ENCODE results near the gene WDR45. TPM values are rescaled to one million over a fixed set of nuclear protein-coding genes. Genes with fewer than 3 reads are reported as not detected.

The WDR45 gene
- total RNA-seq, 1 experiment from 2014 or later: 31.8 TPM

DNA sequence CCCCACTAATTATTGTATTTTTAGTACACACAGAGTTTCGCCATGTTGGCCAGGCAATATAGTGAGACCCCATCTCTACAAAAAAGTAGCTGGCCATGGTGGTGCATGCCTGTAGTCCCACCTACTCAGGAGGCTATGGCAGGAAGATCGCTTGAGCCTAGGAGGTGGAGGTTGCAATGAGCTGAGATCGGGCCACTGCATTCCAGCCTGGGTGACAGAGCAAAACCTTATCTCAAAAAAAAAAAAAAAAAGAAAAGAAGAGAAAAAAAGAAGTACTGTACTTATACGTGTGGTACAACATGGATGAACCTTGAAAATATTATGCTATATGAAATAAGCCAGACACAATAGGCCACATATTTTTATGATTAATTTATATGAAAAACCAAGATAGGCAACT, 9.9 kb upstream of the WDR45 start:
- no TSS peak for BruUV-seq (replicated peaks)
- intact Hi-C loops (cut with micrococcal nuclease; ENCODE audit: unreplicated experiment): no loop called here

GRCh38 chrX:49082271-49082871, 2.7 kb upstream of the WDR45 start:
- Histone ChIP-seq H3K36me3 (ENCODE audit: insufficient read depth, low read length, poor library complexity, severe bottlenecking) (no peaks in the 10 kb centered on the region), H3K27ac (ENCODE audit: low read depth, low read length, poor library complexity, severe bottlenecking) (no peak overlapping the region), H3K9me3 (ENCODE audit: low read depth, low read length, poor library complexity, severe bottlenecking) (no peaks in the 10 kb centered on the region), H3K4me1 (ENCODE audit: insufficient read depth, low read length, poor library complexity, severe bottlenecking) (no peaks in the 10 kb centered on the region), H3K27me3 (replicated peaks; ENCODE audit: insufficient read depth, low read depth, low read length, poor library complexity) (no peaks in the 10 kb centered on the region), H3K4me3 (ENCODE audit: low read depth, low read length, poor library complexity, severe bottlenecking) (no peak overlapping the region)
- ChIA-PET CTCF (no interaction called here), POLR2A (ENCODE audit: low non-redundant PET) (no interaction called here)
- intact Hi-C loops (cut with micrococcal nuclease; ENCODE audit: unreplicated experiment): no loop called here
- TF ChIP-seq, protein P1, sequence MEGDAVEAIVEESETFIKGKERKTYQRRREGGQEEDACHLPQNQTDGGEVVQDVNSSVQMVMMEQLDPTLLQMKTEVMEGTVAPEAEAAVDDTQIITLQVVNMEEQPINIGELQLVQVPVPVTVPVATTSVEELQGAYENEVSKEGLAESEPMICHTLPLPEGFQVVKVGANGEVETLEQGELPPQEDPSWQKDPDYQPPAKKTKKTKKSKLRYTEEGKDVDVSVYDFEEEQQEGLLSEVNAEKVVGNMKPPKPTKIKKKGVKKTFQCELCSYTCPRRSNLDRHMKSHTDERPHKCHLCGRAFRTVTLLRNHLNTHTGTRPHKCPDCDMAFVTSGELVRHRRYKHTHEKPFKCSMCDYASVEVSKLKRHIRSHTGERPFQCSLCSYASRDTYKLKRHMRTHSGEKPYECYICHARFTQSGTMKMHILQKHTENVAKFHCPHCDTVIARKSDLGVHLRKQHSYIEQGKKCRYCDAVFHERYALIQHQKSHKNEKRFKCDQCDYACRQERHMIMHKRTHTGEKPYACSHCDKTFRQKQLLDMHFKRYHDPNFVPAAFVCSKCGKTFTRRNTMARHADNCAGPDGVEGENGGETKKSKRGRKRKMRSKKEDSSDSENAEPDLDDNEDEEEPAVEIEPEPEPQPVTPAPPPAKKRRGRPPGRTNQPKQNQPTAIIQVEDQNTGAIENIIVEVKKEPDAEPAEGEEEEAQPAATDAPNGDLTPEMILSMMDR (conservative IDR thresholded peaks at IDR 0.05; ENCODE audit: low read depth, low read length): no peak
- TF ChIP-seq EZH2 (IDR thresholded peaks at IDR 0.05; ENCODE audit: borderline replicate concordance, low read depth, low read length, poor library complexity, severe bottlenecking): no peak
- no TSS peak for BruUV-seq (replicated peaks)
- no peak for DNase-seq (ENCODE audit: low spot score)

More for the DNA sequence above, 9.9 kb upstream of the WDR45 start:
- H3K27ac ChIP-seq (ENCODE audit: low read depth, low read length, poor library complexity, severe bottlenecking): no peak overlapping the region
- no peaks in the 10 kb centered on the region for H3K9me3 ChIP-seq (ENCODE audit: low read depth, low read length, poor library complexity, severe bottlenecking)
- H3K36me3 ChIP-seq (ENCODE audit: insufficient read depth, low read length, poor library complexity, severe bottlenecking): no peaks in the 10 kb centered on the region
- no peaks in the 10 kb centered on the region for H3K27me3 ChIP-seq (replicated peaks; ENCODE audit: insufficient read depth, low read depth, low read length, poor library complexity)
- no peak overlapping the region for H3K4me3 ChIP-seq (ENCODE audit: low read depth, low read length, poor library complexity, severe bottlenecking)
- no peak for DNase-seq (ENCODE audit: low spot score)
- TF ChIP-seq, protein P1 (conservative IDR thresholded peaks at IDR 0.05; ENCODE audit: low read depth, low read length): no peak
- no peak for TF ChIP-seq EZH2 (IDR thresholded peaks at IDR 0.05; ENCODE audit: borderline replicate concordance, low read depth, low read length, poor library complexity, severe bottlenecking)
- POLR2A ChIA-PET (ENCODE audit: low non-redundant PET): no interaction called here
- CTCF ChIA-PET: no interaction called here
- H3K4me1 ChIP-seq (ENCODE audit: insufficient read depth, low read length, poor library complexity, severe bottlenecking): no peaks in the 10 kb centered on the region

- Histone ChIP-seq H3K9me3 (ENCODE audit: low read depth, low read length, poor library complexity, severe bottlenecking) (no peaks in the 10 kb centered on the region), H3K4me3 (ENCODE audit: low read depth, low read length, poor library complexity, severe bottlenecking) (no peak overlapping the region), H3K27ac (ENCODE audit: low read depth, low read length, poor library complexity, severe bottlenecking) (no peak overlapping the region), H3K4me1 (ENCODE audit: insufficient read depth, low read length, poor library complexity, severe bottlenecking) (peaks cover 2% of the 10 kb centered on the region), H3K36me3 (ENCODE audit: insufficient read depth, low read length, poor library complexity, severe bottlenecking) (peaks cover 3% of the 10 kb centered on the region), H3K27me3 (replicated peaks; ENCODE audit: insufficient read depth, low read depth, low read length, poor library complexity) (no peaks in the 10 kb centered on the region)
- POLR2A ChIA-PET (ENCODE audit: low non-redundant PET): no interaction called here
- no peak for TF ChIP-seq EZH2 (IDR thresholded peaks at IDR 0.05; ENCODE audit: borderline replicate concordance, low read depth, low read length, poor library complexity, severe bottlenecking)
- TF ChIP-seq, protein P1 (conservative IDR thresholded peaks at IDR 0.05; ENCODE audit: low read depth, low read length): no peak
- DNase-seq (ENCODE audit: low spot score): no peak
- BruUV-seq (replicated peaks): no TSS peak
- intact Hi-C loops (cut with micrococcal nuclease; ENCODE audit: unreplicated experiment): no loop called here
- CTCF ChIA-PET: no interaction called here
These were observed 1.7 kb downstream of the WDR45 start for GRCh38 chrX:49077941-49078340.
